IMR-90 (cell line): ENCODE results near the gene SERPINA5. TPM values are rescaled to one million over a fixed set of nuclear protein-coding genes. Genes with fewer than 3 reads are reported as not detected.

ENCODE experiments used
- ATAC-seq: fragments of 200-7000 bp; cut with Tn5 transposase; 2 replicates; pipeline ENCODE4 v1.9.1; 2020; ENCODE audit warnings: low read depth, mild to moderate bottlenecking, moderate library complexity
- BruUV-seq: library from RNA; stranded (reverse); fragments of 400-500 nt; replicated peaks from 2 replicates; lab custom pipeline; 2021; lab: Mats Ljungman, UMichigan
- CTCF ChIA-PET: fragments of 300-600 bp; formaldehyde crosslinking; extraction: SDS; loops from one replicate; lab custom pipeline; 2021; ENCODE audit warnings: antibody characterized with exemption; lab: Yijun Ruan, JAX
- POLR2A ChIA-PET: fragments of 300-600 bp; sonication (Branson Sonifier 250); formaldehyde crosslinking; loops from one replicate; lab custom pipeline; 2022; ENCODE audit warnings: antibody characterized with exemption; ENCODE audit not compliant: unreplicated experiment; lab: Charles Lee
- DNase-seq: peaks from one replicate; pipeline ENCODE4 v3.0.0; 2013
- H2AFZ ChIP-seq: replicated peaks from 2 replicates; pipeline ENCODE3; 2013; ENCODE audit warnings: low read length, mild to moderate bottlenecking; ENCODE audit not compliant: poor library complexity
- H2AK5ac ChIP-seq: 2 replicates; pipeline ENCODE4 v1.6.1; 2013; ENCODE audit warnings: low read depth, low read length, inconsistent platforms
- H2AK9ac ChIP-seq: replicated peaks from 2 replicates; pipeline ENCODE3; 2013; ENCODE audit warnings: mild to moderate bottlenecking, low read depth, low read length, moderate library complexity; ENCODE audit not compliant: poor library complexity
- H2BK120ac ChIP-seq: 2 replicates; pipeline ENCODE4 v1.6.1; 2013; ENCODE audit warnings: low read depth, low read length, inconsistent platforms
- H2BK15ac ChIP-seq: 3 replicates; pipeline ENCODE4 v1.6.1; 2013; ENCODE audit warnings: low read depth, low read length, inconsistent platforms
- H2BK20ac ChIP-seq: 2 replicates; pipeline ENCODE4 v1.6.1; 2013; ENCODE audit warnings: low read depth, mild to moderate bottlenecking, inconsistent platforms, low read length, moderate library complexity
- H2BK5ac ChIP-seq: 2 replicates; pipeline ENCODE4 v1.6.1; 2013; ENCODE audit warnings: mild to moderate bottlenecking, low read depth, low read length, inconsistent platforms; ENCODE audit not compliant: poor library complexity, severe bottlenecking
- H3K14ac ChIP-seq: replicated peaks from 2 replicates; pipeline ENCODE4 v1.6.1; 2013; ENCODE audit warnings: low read depth, low read length, inconsistent platforms
- H3K18ac ChIP-seq: 2 replicates; pipeline ENCODE4 v1.6.1; 2013; ENCODE audit warnings: low read depth, low read length, control low read depth
- H3K23ac ChIP-seq: 2 replicates; pipeline ENCODE4 v1.6.1; 2013; ENCODE audit warnings: low read depth, low read length, inconsistent platforms
- H3K27ac ChIP-seq: 2 replicates; pipeline ENCODE4 v1.5.1; 2013; ENCODE audit warnings: mild to moderate bottlenecking, control low read depth, low read length; ENCODE audit not compliant: insufficient read depth
- H3K27me3 ChIP-seq: 2 replicates; pipeline ENCODE4 v1.6.1; 2013; ENCODE audit warnings: low read length; ENCODE audit not compliant: control insufficient read depth, insufficient read depth
- H3K36me3 ChIP-seq: 2 replicates; pipeline ENCODE4 v1.6.1; 2013; ENCODE audit warnings: low read length, mixed read lengths; ENCODE audit not compliant: control insufficient read depth, insufficient read depth
- H3K4ac ChIP-seq: 2 replicates; pipeline ENCODE4 v1.6.1; 2013; ENCODE audit warnings: low read depth, low read length, inconsistent platforms
- H3K4me1 ChIP-seq: 2 replicates; pipeline ENCODE4 v1.6.1; 2013; ENCODE audit warnings: low read length, mixed read lengths; ENCODE audit not compliant: control insufficient read depth, insufficient read depth
- H3K4me2 ChIP-seq: 2 replicates; pipeline ENCODE4 v1.6.1; 2013; ENCODE audit warnings: low read depth, mild to moderate bottlenecking, control low read depth, low read length, moderate library complexity
- H3K4me3 ChIP-seq: 2 replicates; pipeline ENCODE4 v1.5.1; 2013; ENCODE audit warnings: low read depth, mild to moderate bottlenecking, control low read depth, low read length, moderate library complexity; ENCODE audit not compliant: insufficient read depth
- H3K56ac ChIP-seq: 2 replicates; pipeline ENCODE4 v1.6.1; 2013; ENCODE audit warnings: low read length, inconsistent platforms; ENCODE audit not compliant: insufficient read depth; ENCODE audit errors: extremely low read depth
- H3K79me1 ChIP-seq, 2 experiments: 2 replicates each; pipeline ENCODE4 v1.6.1; 2013; ENCODE audit warnings: low read length in 2 of 2, inconsistent platforms in 1 of 2, low read depth in 1 of 2
- H3K9ac ChIP-seq: 2 replicates; pipeline ENCODE4 v1.6.1; 2013; ENCODE audit warnings: low read depth, low read length, control low read depth
- H3K9me1 ChIP-seq: 2 replicates; pipeline ENCODE4 v1.6.1; 2013; ENCODE audit warnings: low read length, inconsistent platforms; ENCODE audit not compliant: insufficient read depth
- H3K9me3 ChIP-seq: 2 replicates; pipeline ENCODE4 v1.6.1; 2013; ENCODE audit warnings: low read length; ENCODE audit not compliant: control insufficient read depth, insufficient read depth
- H4K20me1 ChIP-seq: 2 replicates; pipeline ENCODE4 v1.6.1; 2013; ENCODE audit warnings: low read length, inconsistent platforms; ENCODE audit not compliant: insufficient read depth
- H4K5ac ChIP-seq: 2 replicates; pipeline ENCODE4 v1.6.1; 2013; ENCODE audit warnings: mild to moderate bottlenecking, low read depth, low read length, control low read depth
- H4K8ac ChIP-seq, 2 experiments: 2 replicates each; pipeline ENCODE4 v1.6.1; 2013; ENCODE audit warnings: low read depth in 2 of 2, low read length in 2 of 2, control low read depth in 1 of 2, inconsistent platforms in 1 of 2
- H4K91ac ChIP-seq: 2 replicates; pipeline ENCODE4 v1.6.1; 2013; ENCODE audit warnings: low read depth, low read length, inconsistent platforms; ENCODE audit not compliant: insufficient read depth
- BHLHE40 ChIP-seq: fragments of 150-350 bp; IDR thresholded peaks from 2 replicates; pipeline ENCODE4 v1.6.1; 2016; ENCODE audit warnings: mild to moderate bottlenecking, low read depth, low read length
- FOS ChIP-seq: fragments of 150-350 bp; IDR thresholded peaks from 2 replicates; pipeline ENCODE4 v1.6.1; 2016; ENCODE audit warnings: low read depth, low read length
- MAZ ChIP-seq: IDR thresholded peaks from 2 replicates; pipeline ENCODE4 v1.6.1; 2012; ENCODE audit warnings: low read depth, mild to moderate bottlenecking, low read length, improper control_type of control experiment, moderate library complexity, borderline replicate concordance
- MXI1 ChIP-seq: IDR thresholded peaks from 2 replicates; pipeline ENCODE4 v1.6.1; 2012; ENCODE audit warnings: low read depth, mild to moderate bottlenecking, low read length, moderate library complexity, borderline replicate concordance
- RFX5 ChIP-seq: IDR thresholded peaks from 2 replicates; pipeline ENCODE4 v1.8.0; 2012; ENCODE audit warnings: low read depth, mild to moderate bottlenecking, low read length, moderate library complexity
- SMC3 ChIP-seq: fragments of 150-350 bp; IDR thresholded peaks from 2 replicates; pipeline ENCODE4 v1.6.1; 2016; ENCODE audit warnings: low read depth, mild to moderate bottlenecking, antibody characterized with exemption, low read length, moderate library complexity
- WGBS, 2 experiments: methylation state at CpG; one replicate each; pipeline versions ENCODE4 v1.1.5 to v1.1.7; 2013; ENCODE audit warnings: missing lambda C conversion rate in 2 of 2; ENCODE audit not compliant: insufficient read length in 1 of 2; ENCODE audit errors: extremely low coverage in 2 of 2; 5-methylcytosine and 5-hydroxymethylcytosine counted together
- dilution Hi-C: fragments of 300-500 bp; cut with HindIII; formaldehyde crosslinking; loops from one replicate; pipeline ENCODE4 v1.14.3; 2018; ENCODE audit warnings: low sequenced_read_pairs; ENCODE audit not compliant: unreplicated experiment
- in situ Hi-C: fragments of 300-500 bp; cut with MboI; formaldehyde crosslinking; loops from 3 replicates; pipeline ENCODE4 v1.14.3; 2019; ENCODE audit warnings: low sequenced_read_pairs, inconsistent platforms, mixed read lengths
- intact Hi-C: fragments of 100-400 bp; cut with micrococcal nuclease; formaldehyde crosslinking; loops from 2 replicates; pipeline ENCODE4 v1.10.0; 2022
- polyA plus RNA-seq, 3 experiments: library from polyadenylated mRNA; depleted of rRNA; stranded (reverse); fragments of >200 nt; gene quantifications; 2 replicates each; pipeline ENCODE4 v1.2.3, GENCODE V29; 2012; ENCODE audit warnings: low replicate concordance in 1 of 3
- total RNA-seq: library from RNA; depleted of rRNA; stranded (reverse); fragments of >200 nt; gene quantifications from 2 replicates; pipeline ENCODE4 v1.2.3, GENCODE V29; 2012
- TF ChIP-seq, protein P1 (sequence below): conservative IDR thresholded peaks from 2 replicates; pipeline ENCODE4 v1.5.1; 2012; ENCODE audit warnings: mild to moderate bottlenecking, low read depth, low read length, improper control_type of control experiment
- TF ChIP-seq, protein P2 (sequence below): fragments of 150-350 bp; IDR thresholded peaks from 2 replicates; pipeline ENCODE4 v1.6.1; 2017; ENCODE audit warnings: mild to moderate bottlenecking, antibody characterized with exemption, low read length, low read depth

The SERPINA5 gene
- total and polyA plus RNA-seq, 2 of the 4 experiments (the other 2 are of a cell fraction) = not detected

DNA sequence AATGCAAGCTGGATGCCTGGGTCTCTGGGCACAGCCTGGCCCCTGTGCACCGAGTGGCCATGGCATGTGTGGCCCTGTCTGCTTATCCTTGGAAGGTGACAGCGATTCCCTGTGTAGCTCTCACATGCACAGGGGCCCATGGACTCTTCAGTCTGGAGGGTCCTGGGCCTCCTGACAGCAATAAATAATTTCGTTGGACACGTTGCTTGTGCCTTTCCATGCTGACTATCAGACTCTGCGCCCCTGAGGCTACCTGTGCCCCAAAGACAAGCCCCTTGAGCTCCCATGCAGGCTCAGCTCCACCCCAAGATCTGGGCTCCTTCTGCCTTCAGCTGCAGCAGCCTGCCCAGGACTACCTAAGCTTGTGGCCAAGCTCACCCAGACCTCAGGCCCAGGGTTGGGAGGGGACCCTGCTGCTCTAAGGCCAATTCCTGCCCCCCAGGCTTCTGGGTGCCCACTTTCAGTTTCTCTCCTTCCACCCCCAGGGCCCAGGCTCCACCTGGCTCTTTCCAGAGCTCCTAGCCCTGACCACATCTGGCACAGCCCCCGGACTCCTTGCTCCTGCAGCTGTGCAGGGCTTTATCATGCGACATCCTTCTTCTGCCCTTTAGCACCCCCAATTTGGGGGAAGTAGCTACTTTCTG, 42.8 kb downstream of the SERPINA5 start:
- peaks cover 8% of the 10 kb centered on the region for H3K9me3 ChIP-seq
- in situ Hi-C loops (no loop called here), intact Hi-C loops (no loop called here), dilution Hi-C loops (no loop called here)
- H3K4ac ChIP-seq = no peak overlapping the region
- no peak overlapping the region for H4K5ac ChIP-seq
- H2AFZ ChIP-seq = no peak overlapping the region
- no peak overlapping the region for H4K8ac ChIP-seq
- no peak overlapping the region for H2AK9ac ChIP-seq
- H3K14ac ChIP-seq = no peak overlapping the region
- H3K27ac ChIP-seq = no peak overlapping the region
- no TSS peak for BruUV-seq
- no peak overlapping the region for H2BK20ac ChIP-seq
- no peak for ATAC-seq
- H2BK5ac ChIP-seq = no peak overlapping the region
- H3K4me3 ChIP-seq = no peak overlapping the region
- no peak overlapping the region for H3K4me2 ChIP-seq
- H4K20me1 ChIP-seq = no peaks in the 10 kb centered on the region
- no peaks in the 10 kb centered on the region for H3K79me1 ChIP-seq
- H3K27me3 ChIP-seq = peaks cover 10% of the 10 kb centered on the region
- no peak overlapping the region for H2BK15ac ChIP-seq
- ChIA-PET POLR2A (no interaction called here), CTCF (no interaction called here)
- no peak overlapping the region for H3K18ac ChIP-seq
- no peak overlapping the region for H3K56ac ChIP-seq
- no peaks in the 10 kb centered on the region for H3K36me3 ChIP-seq
- no peaks in the 10 kb centered on the region for H3K9me1 ChIP-seq
- H4K91ac ChIP-seq = no peak overlapping the region
- H2AK5ac ChIP-seq = no peak overlapping the region
- no peak overlapping the region for H3K23ac ChIP-seq
- H3K4me1 ChIP-seq = no peaks in the 10 kb centered on the region
- no peak for DNase-seq
- no peak overlapping the region for H3K9ac ChIP-seq
- H2BK120ac ChIP-seq = no peak overlapping the region
- TF ChIP-seq MAZ (no peak), RFX5 (no peak), SMC3 (no peak), BHLHE40 (no peak), FOS (no peak), MXI1 (no peak)
- TF ChIP-seq, protein P1, sequence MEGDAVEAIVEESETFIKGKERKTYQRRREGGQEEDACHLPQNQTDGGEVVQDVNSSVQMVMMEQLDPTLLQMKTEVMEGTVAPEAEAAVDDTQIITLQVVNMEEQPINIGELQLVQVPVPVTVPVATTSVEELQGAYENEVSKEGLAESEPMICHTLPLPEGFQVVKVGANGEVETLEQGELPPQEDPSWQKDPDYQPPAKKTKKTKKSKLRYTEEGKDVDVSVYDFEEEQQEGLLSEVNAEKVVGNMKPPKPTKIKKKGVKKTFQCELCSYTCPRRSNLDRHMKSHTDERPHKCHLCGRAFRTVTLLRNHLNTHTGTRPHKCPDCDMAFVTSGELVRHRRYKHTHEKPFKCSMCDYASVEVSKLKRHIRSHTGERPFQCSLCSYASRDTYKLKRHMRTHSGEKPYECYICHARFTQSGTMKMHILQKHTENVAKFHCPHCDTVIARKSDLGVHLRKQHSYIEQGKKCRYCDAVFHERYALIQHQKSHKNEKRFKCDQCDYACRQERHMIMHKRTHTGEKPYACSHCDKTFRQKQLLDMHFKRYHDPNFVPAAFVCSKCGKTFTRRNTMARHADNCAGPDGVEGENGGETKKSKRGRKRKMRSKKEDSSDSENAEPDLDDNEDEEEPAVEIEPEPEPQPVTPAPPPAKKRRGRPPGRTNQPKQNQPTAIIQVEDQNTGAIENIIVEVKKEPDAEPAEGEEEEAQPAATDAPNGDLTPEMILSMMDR = no peak
- TF ChIP-seq, protein P2, sequence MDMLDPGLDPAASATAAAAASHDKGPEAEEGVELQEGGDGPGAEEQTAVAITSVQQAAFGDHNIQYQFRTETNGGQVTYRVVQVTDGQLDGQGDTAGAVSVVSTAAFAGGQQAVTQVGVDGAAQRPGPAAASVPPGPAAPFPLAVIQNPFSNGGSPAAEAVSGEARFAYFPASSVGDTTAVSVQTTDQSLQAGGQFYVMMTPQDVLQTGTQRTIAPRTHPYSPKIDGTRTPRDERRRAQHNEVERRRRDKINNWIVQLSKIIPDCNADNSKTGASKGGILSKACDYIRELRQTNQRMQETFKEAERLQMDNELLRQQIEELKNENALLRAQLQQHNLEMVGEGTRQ = no peak
- 54% methylated on average over 2 of the region's 7 CpGs; no CpG with 5 or more reads in 1 of the 2 experiments for WGBS, 2 experiments
